ENCODE results near the gene GATAD2A.
"Not testable (repeated sequence)": the region's sequence is repeated elsewhere in the genome, so short reads cannot be mapped to it uniquely, and the experiment has no call there.

Gene GATAD2A

GRCh38 chr19:19468424-19469050 lies 63.1 kb downstream of the GATAD2A start:
- DNase-seq (ENCODE audit: low spot score): no peak

GRCh38 chr19:19470579-19470978 lies 65.1 kb downstream of the GATAD2A start:
- DNase-seq (ENCODE audit: low spot score): no peak

GRCh38 chr19:19471682-19472081 lies 66.2 kb downstream of the GATAD2A start:
- DNase-seq (ENCODE audit: low spot score): no peak

GRCh38 chr19:19472106-19472505 lies 66.6 kb downstream of the GATAD2A start:
- not testable (repeated sequence) for DNase-seq (ENCODE audit: low spot score)

- DNase-seq (ENCODE audit: low spot score): no peak
Observed at GRCh38 chr19:19475015-19475765, 69.7 kb downstream of the GATAD2A start.

GRCh38 chr19:19475849-19476828 lies 70.7 kb downstream of the GATAD2A start:
- DNase-seq (ENCODE audit: low spot score): no peak

GRCh38 chr19:19477705-19478383 lies 72.4 kb downstream of the GATAD2A start:
- DNase-seq (ENCODE audit: low spot score): no peak

- DNase-seq (ENCODE audit: low spot score): no peak
Observed at GRCh38 chr19:19480688-19481087, 75.2 kb downstream of the GATAD2A start.

GRCh38 chr19:19482809-19483596 lies 77.5 kb downstream of the GATAD2A start:
- DNase-seq (ENCODE audit: low spot score): no peak

GRCh38 chr19:19485161-19485997 lies 79.9 kb downstream of the GATAD2A start:
- DNase-seq (ENCODE audit: low spot score): no peak

- DNase-seq (ENCODE audit: low spot score): no peak
Observed at GRCh38 chr19:19485998-19486290, 80.5 kb downstream of the GATAD2A start.

GRCh38 chr19:19486343-19487076 lies 81.0 kb downstream of the GATAD2A start:
- peak; percentile 58 for DNase-seq (ENCODE audit: low spot score)

- no peak for DNase-seq (ENCODE audit: low spot score)
Observed at GRCh38 chr19:19487077-19487949, 81.8 kb downstream of the GATAD2A start.

GRCh38 chr19:19487950-19488874 lies 82.7 kb downstream of the GATAD2A start:
- DNase-seq (ENCODE audit: low spot score): no peak

GRCh38 chr19:19488875-19489690 lies 83.6 kb downstream of the GATAD2A start:
- peak; percentile 81 for DNase-seq (ENCODE audit: low spot score)

- DNase-seq (ENCODE audit: low spot score): no peak
Observed at GRCh38 chr19:19489804-19490204, 84.3 kb downstream of the GATAD2A start.

Data from Ammon's horn (tissue), 1 donor.